Measurements from ENCODE around the gene CREB3L2. TPM values are rescaled to one million over a fixed set of nuclear protein-coding genes. Genes with fewer than 3 reads are reported as not detected.

The CREB3L2 gene
- total RNA-seq, 1 donor from 2014 or later, result 50.6 TPM

GRCh38 chr7:137829337-137829992 lies 172.4 kb downstream of the CREB3L2 start:
- H3K36me3 Mint-ChIP-seq (ENCODE audit: low read depth, unreplicated experiment), result peaks cover 10% of the 10 kb centered on the region
- no peaks in the 10 kb centered on the region for H3K27me3 Mint-ChIP-seq (ENCODE audit: unreplicated experiment)

GRCh38 chr7:137828456-137828855 lies 173.4 kb downstream of the CREB3L2 start:
- no peak for DNase-seq (ENCODE audit: low spot score)
- no peak overlapping the region for H3K27ac Mint-ChIP-seq (ENCODE audit: unreplicated experiment)
- H3K36me3 Mint-ChIP-seq (ENCODE audit: low read depth, unreplicated experiment), result peaks cover 10% of the 10 kb centered on the region
- H3K4me3 Mint-ChIP-seq (ENCODE audit: unreplicated experiment), result no peak overlapping the region
- H3K9me3 Mint-ChIP-seq (ENCODE audit: unreplicated experiment), result peaks cover 18% of the 10 kb centered on the region
- H3K4me1 Mint-ChIP-seq (ENCODE audit: unreplicated experiment), result no peaks in the 10 kb centered on the region
- H3K27me3 Mint-ChIP-seq (ENCODE audit: unreplicated experiment), result no peaks in the 10 kb centered on the region
- TF ChIP-seq CTCF (IDR thresholded peaks at IDR 0.05; ENCODE audit: unreplicated experiment), result no peak

More at GRCh38 chr7:137829337-137829992, 172.4 kb downstream of the CREB3L2 start:
- H3K9me3 Mint-ChIP-seq (ENCODE audit: unreplicated experiment), result peaks cover 19% of the 10 kb centered on the region
- TF ChIP-seq CTCF (IDR thresholded peaks at IDR 0.05; ENCODE audit: unreplicated experiment), result no peak
- no peaks in the 10 kb centered on the region for H3K4me1 Mint-ChIP-seq (ENCODE audit: unreplicated experiment)
- H3K4me3 Mint-ChIP-seq (ENCODE audit: unreplicated experiment), result no peak overlapping the region
- DNase-seq (ENCODE audit: low spot score), result no peak
- no peak overlapping the region for H3K27ac Mint-ChIP-seq (ENCODE audit: unreplicated experiment)

DNA sequence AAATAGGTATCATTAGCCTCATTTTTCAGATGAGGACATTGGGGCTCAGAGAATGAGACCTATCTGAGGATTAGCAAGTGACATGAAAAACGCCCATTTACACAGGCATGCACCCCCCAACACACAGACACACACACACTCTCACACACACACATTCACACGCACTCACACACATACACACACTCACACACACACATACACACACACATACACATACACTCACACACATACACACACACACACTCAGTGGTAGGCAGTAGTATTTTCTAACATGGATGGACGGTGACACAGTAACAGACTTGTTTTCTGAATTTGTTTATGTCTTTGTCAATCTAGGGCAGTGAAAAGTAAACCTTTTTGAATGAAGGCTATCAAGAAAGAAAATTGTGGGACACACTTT lies 176.4 kb downstream of the CREB3L2 start:
- no peak for DNase-seq (ENCODE audit: low spot score)
- Mint-ChIP-seq H3K9me3 (ENCODE audit: unreplicated experiment) (peaks cover 2% of the 10 kb centered on the region), H3K27me3 (ENCODE audit: unreplicated experiment) (no peaks in the 10 kb centered on the region), H3K4me3 (ENCODE audit: unreplicated experiment) (no peak overlapping the region), H3K27ac (ENCODE audit: unreplicated experiment) (no peak overlapping the region), H3K4me1 (ENCODE audit: unreplicated experiment) (no peaks in the 10 kb centered on the region), H3K36me3 (ENCODE audit: low read depth, unreplicated experiment) (peaks cover 2% of the 10 kb centered on the region)
- no peak for TF ChIP-seq CTCF (IDR thresholded peaks at IDR 0.05; ENCODE audit: unreplicated experiment)

Other genes with a start within 250 kb of the CREB3L2 start
- 0.69 TPM for gene DGKI, start 155.1 kb downstream of the CREB3L2 start, total RNA-seq (ENCODE audit: unreplicated experiment)
- not detected for gene AKR1D1, start 74.4 kb upstream of the CREB3L2 start, total RNA-seq (ENCODE audit: unreplicated experiment)